Heart right ventricle (tissue), 16 donors: ENCODE data around the gene B3GNT5. TPM values are rescaled to one million over a fixed set of nuclear protein-coding genes. Genes with fewer than 3 reads are reported as not detected.

Experiments used
- ATAC-seq, 8 donors: fragments of 200-7000 bp; cut with Tn5 transposase; one replicate each; pipeline ENCODE4 v1.9.1; 2020; ENCODE audit warnings: mild to moderate bottlenecking in 8 of 8, moderate library complexity in 8 of 8, moderate number of reproducible peaks in 1 of 8
- DNase-seq, 2 donors: peaks; one replicate each; pipeline ENCODE4 v3.0.0-alpha.2; 2020
- H3K27ac ChIP-seq, 10 donors: fragments of 200-600 bp; sonication (generic) in 2 of 10; one replicate each; pipeline versions ENCODE4 v1.5.0 to v1.8.0; 2020 to 2022; ENCODE audit warnings: mild to moderate bottlenecking in 3 of 10
- H3K27me3 ChIP-seq, 7 donors: fragments of 200-600 bp; one replicate each; pipeline ENCODE4 v1.8.0; 2021 to 2022; ENCODE audit warnings: mild to moderate bottlenecking in 2 of 7
- H3K36me3 ChIP-seq, 9 donors: fragments of 200-600 bp; sonication (generic) in 1 of 9; one replicate each; pipeline versions ENCODE4 v1.5.0 to v1.8.0; 2020 to 2022; ENCODE audit warnings: mild to moderate bottlenecking in 2 of 9
- H3K4me1 ChIP-seq, 9 donors: fragments of 200-600 bp; sonication (generic) in 1 of 9; one replicate each; pipeline versions ENCODE4 v1.5.0 to v1.8.0; 2020 to 2022; ENCODE audit warnings: mild to moderate bottlenecking in 4 of 9
- H3K4me3 ChIP-seq, 10 donors: fragments of 200-600 bp; sonication (generic) in 2 of 10; one replicate each; pipeline versions ENCODE4 v1.5.0 to v1.8.0; 2020 to 2022; ENCODE audit warnings: mild to moderate bottlenecking in 7 of 10, moderate library complexity in 2 of 10
- H3K9me3 ChIP-seq, 11 donors: fragments of 200-600 bp in 10 of 11; sonication (generic) in 2 of 11; one replicate each; pipeline versions ENCODE4 v1.5.0 to v1.8.0; 2013 to 2022; ENCODE audit warnings: mild to moderate bottlenecking in 2 of 11, control low read depth in 1 of 11, moderate library complexity in 1 of 11
- WGBS, 2 donors: extraction: QIAGEN DNeasy Blood & Tissue Kit; methylation state at CpG; one replicate each; pipeline ENCODE4 v1.1.7; 2013; ENCODE audit warnings: inconsistent platforms in 1 of 2; 5-methylcytosine and 5-hydroxymethylcytosine counted together
- intact Hi-C, 10 donors: fragments of 100-400 bp; cut with DNase I; formaldehyde crosslinking; loops; one replicate each; pipeline versions ENCODE4 v1.11.1 to v1.14.2; 2022
- polyA plus RNA-seq, 2 donors: library from polyadenylated mRNA; stranded (reverse); fragments of 200-250 nt; gene quantifications; one replicate each; pipeline ENCODE4 v1.2.3, GENCODE V29; 2013
- total RNA-seq, 10 donors: library from RNA; stranded (reverse); fragmentation: NEBNext Ultra II Directional in 3 of 10; extraction: Animal tissue kit (Norgen Biotek cat#: 25700) in 3 of 10; gene quantifications; one replicate each; pipeline versions ENCODE4 v1.2.1 to v1.2.4, GENCODE V29; 2021 to 2023
- TF ChIP-seq, protein P1 (sequence below), 9 donors: fragments of 200-600 bp; sonication (generic) in 2 of 9; IDR thresholded peaks; one replicate each; pipeline versions ENCODE4 v1.5.0 to v1.8.0; 2021 to 2022; ENCODE audit warnings: antibody characterized with exemption in 9 of 9, mild to moderate bottlenecking in 5 of 9, moderate library complexity in 1 of 9
- donor health status: Arrhythmogenic right ventricular cardiomyopathy.
- donor health status: ischemic (EF 13 %, LVEDD 7.1; RV severe dilation, severe dysfunction).
- donor health status: healthy with polysubstance abuse.
- donor health status: DM: no; HTN: yes; CAD: no.
- donor health status: DM: no; HTN: no; CAD: no.
- donor health status: ischemic (EF 25% LVEDD 6.9; RV normal size, moderate dysfunction).
- donor health status: ischemic (EF 25% LVEDD 5.7; RV mildly dilated, moderate dysfunction).
- donor health status: healthy.
- donor health status: DM: yes; HTN: yes; CAD: no.
- donor health status: Ischemic cardiomyopathy.
- donor health status: ischemic (EF 35%, LVEDD 5.7; RV mildly dilated, moderate dysfunction).
- donor health status: nonischemic (EF 11% LVEDD 7.7; RV severe dilation, severe dysfunction).
- donor health status: DM: yes; HTN: yes; CAD: no.
- donor health status: PGD.
- donor health status: ischemic (EF 29% LVEDD 5.4; RV normal size, mild dysfunction).
- donor health status: nonischemic (EF 23%, LVEDD 6.1; RV moderate dilation, normal function).

B3GNT5 gene
- total and polyA plus RNA-seq, 12 donors, result 1.7 to 9.0 (median 4.6) TPM

DNA sequence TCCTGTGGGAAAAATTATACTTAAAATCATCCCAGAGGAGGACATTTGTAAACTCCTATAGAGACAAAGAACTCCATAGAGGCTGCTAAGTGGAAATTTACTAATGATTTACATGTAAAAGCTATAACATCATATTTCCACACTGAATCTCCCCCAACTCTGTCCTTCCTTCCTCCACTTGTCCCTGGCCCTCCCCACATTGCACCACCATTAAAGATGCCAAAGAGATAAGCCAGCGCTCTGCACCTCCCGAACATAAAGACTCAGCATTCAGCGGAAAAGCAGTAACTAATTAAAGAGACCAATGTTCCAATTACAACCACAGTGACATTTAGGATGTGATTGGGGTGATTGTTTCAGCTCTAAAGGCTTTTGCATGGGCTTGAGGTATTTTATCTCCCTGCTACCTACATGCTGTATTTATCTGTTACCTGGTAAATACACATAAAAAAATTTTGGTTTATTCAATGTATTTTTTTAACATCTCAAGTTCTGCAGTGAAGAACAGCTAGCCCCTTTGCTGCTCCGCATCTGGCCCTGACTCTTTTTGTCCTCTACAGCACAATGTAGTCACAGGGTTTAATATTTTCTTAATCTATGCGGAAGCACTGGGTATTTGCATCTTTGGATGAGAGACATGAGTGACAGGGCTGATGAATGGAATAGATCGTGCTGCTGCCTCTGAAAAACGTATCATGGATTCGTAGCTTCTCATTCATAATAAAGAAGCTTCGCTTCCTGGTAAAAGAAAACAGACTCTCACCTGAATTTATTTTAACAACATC lies 35.3 kb upstream of the B3GNT5 start:
- WGBS, 2 donors, result 78 to 83% methylated on average over 9 of the region's 9 CpGs
- no peak for DNase-seq
- intact Hi-C loops, result no loop called here
- no peaks in the 10 kb centered on the region for H3K36me3 ChIP-seq
- H3K9me3 ChIP-seq, result no peaks in the 10 kb centered on the region
- H3K27me3 ChIP-seq, result no peaks in the 10 kb centered on the region
- H3K27ac ChIP-seq, result no peak overlapping the region
- ATAC-seq, result no peak
- TF ChIP-seq, protein P1, sequence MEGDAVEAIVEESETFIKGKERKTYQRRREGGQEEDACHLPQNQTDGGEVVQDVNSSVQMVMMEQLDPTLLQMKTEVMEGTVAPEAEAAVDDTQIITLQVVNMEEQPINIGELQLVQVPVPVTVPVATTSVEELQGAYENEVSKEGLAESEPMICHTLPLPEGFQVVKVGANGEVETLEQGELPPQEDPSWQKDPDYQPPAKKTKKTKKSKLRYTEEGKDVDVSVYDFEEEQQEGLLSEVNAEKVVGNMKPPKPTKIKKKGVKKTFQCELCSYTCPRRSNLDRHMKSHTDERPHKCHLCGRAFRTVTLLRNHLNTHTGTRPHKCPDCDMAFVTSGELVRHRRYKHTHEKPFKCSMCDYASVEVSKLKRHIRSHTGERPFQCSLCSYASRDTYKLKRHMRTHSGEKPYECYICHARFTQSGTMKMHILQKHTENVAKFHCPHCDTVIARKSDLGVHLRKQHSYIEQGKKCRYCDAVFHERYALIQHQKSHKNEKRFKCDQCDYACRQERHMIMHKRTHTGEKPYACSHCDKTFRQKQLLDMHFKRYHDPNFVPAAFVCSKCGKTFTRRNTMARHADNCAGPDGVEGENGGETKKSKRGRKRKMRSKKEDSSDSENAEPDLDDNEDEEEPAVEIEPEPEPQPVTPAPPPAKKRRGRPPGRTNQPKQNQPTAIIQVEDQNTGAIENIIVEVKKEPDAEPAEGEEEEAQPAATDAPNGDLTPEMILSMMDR (IDR thresholded peaks at IDR 0.05), result no peak
- H3K4me1 ChIP-seq, result peaks cover 0 to 28% (median 7%) of the 10 kb centered on the region in 9 donors
- H3K4me3 ChIP-seq, result no peak overlapping the region

DNA sequence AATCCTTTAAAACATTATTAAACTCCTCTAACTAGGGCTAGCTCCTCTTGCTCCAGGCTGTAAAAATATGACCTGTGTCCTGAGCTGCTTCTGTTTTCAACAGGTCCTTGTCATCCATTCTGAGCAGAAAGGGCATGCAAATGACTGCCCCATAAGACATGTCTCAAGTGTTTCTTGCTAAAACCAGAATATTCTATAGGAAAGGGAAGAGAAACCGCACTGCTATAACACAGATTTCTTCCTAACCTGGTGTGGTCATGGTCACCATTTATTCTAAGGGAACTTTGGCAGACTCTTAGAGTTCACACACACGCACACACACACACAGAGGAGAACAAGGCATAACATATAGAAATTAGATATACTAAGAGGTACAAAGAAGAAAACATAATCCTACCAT lies 34.2 kb upstream of the B3GNT5 start:
- no peak overlapping the region for H3K4me3 ChIP-seq
- H3K9me3 ChIP-seq, result no peaks in the 10 kb centered on the region
- intact Hi-C loops, result no loop called here
- TF ChIP-seq, protein P1 (IDR thresholded peaks at IDR 0.05), result no peak
- no peaks in the 10 kb centered on the region for H3K36me3 ChIP-seq
- H3K27me3 ChIP-seq, result no peaks in the 10 kb centered on the region
- 91 to 92% methylated on average over 2 of the region's 2 CpGs for WGBS, 2 donors
- no peak for DNase-seq
- H3K4me1 ChIP-seq, result peaks cover 0 to 18% (median 7%) of the 10 kb centered on the region in 9 donors
- no peak for ATAC-seq
- no peak overlapping the region for H3K27ac ChIP-seq

DNA sequence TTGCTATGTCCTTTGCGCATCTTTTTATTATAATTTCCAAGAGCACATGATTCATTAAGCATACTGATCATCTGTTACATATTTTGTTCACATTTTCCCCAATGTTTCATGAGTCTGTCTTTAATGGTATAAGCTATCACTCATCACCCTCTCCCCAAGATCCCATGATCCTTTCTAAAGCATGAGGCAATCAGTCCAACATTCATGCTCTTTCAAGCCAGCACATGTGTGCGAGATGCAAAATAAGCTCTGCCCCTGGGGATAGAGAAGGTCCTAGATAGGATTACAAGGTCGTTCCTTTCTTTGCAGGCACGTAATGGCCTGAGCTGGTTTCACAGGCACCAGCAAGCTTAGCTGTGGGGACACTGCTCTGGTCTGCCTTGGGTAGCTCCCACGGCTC lies 32.2 kb upstream of the B3GNT5 start:
- no peaks in the 10 kb centered on the region for H3K36me3 ChIP-seq
- no peaks in the 10 kb centered on the region for H3K9me3 ChIP-seq
- DNase-seq (no peak), ATAC-seq (no peak)
- no peaks in the 10 kb centered on the region for H3K27me3 ChIP-seq
- H3K27ac ChIP-seq, result no peak overlapping the region
- TF ChIP-seq, protein P1 (IDR thresholded peaks at IDR 0.05), result no peak
- WGBS, 2 donors, result 65 to 69% methylated on average over 5 of the region's 5 CpGs
- H3K4me3 ChIP-seq, result no peak overlapping the region
- intact Hi-C loops, result no loop called here
- H3K4me1 ChIP-seq, result peaks cover 0 to 3% (median 0%) of the 10 kb centered on the region in 9 donors

DNA sequence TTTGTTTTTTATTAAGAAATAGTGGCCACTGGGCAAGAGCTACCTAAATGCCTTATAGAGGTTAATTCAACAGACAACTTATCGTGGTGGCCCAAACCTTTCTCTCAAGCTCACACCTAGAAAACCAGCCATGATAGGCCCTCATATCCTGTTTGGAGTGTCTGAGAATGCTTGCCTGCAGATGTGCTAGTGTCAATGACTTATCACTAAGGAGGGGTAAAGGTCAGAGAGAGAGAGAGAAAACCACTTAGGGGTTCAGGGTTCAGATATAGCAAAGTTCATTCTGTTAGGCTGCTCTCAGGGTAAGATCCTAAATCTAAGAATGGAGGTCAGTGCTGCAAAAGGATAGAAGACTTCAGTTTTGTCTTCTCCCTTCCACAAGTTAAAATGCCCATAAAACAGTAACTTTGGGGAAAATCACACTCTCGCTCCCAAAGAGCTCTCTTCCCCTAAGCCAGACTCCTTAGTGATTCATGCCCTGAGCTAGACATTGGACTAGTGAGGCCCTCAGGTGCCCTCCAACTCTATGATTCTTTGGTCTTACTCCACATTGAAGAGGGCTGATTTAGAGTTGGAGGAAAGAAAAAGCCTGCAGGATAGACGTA lies 30.3 kb upstream of the B3GNT5 start:
- H3K4me1 ChIP-seq, result peaks cover 0 to 3% (median 0%) of the 10 kb centered on the region in 9 donors
- 95 to 97% methylated on average over 3 of the region's 3 CpGs for WGBS, 2 donors
- H3K27ac ChIP-seq, result no peak overlapping the region
- H3K9me3 ChIP-seq, result no peaks in the 10 kb centered on the region
- DNase-seq (no peak), ATAC-seq (no peak)
- TF ChIP-seq, protein P1 (IDR thresholded peaks at IDR 0.05), result no peak
- H3K36me3 ChIP-seq, result no peaks in the 10 kb centered on the region
- no peaks in the 10 kb centered on the region for H3K27me3 ChIP-seq
- H3K4me3 ChIP-seq, result no peak overlapping the region
- intact Hi-C loops, result no loop called here
